Breast epithelium (tissue), 4 donors: ENCODE measurements around the gene KCNJ10. TPM values are rescaled to one million over a fixed set of nuclear protein-coding genes. Genes with fewer than 3 reads are reported as not detected.

Source experiments
- DNase-seq, 2 donors: peaks; one replicate each; pipeline ENCODE4 v3.0.0-alpha.2; 2019; ENCODE audit warnings: low spot score in 2 of 2
- H3K27ac ChIP-seq, 2 donors: fragments of 200-600 bp; sonication (generic) in 1 of 2; one replicate each; pipeline ENCODE4 v1.5.1; 2016 to 2019; ENCODE audit warnings: mild to moderate bottlenecking in 1 of 2
- H3K27me3 ChIP-seq, 2 donors: fragments of 200-600 bp; sonication (generic) in 1 of 2; one replicate each; pipeline versions ENCODE4 v1.5.1 to v1.6.0; 2017 to 2019; ENCODE audit warnings: control low read depth in 1 of 2, mild to moderate bottlenecking in 1 of 2
- H3K36me3 ChIP-seq: fragments of 200-600 bp; one replicate; pipeline ENCODE4 v1.5.1; 2019
- H3K4me1 ChIP-seq, 2 donors: fragments of 200-600 bp; sonication (generic); one replicate each; pipeline ENCODE4 v1.5.1; 2016 to 2019; ENCODE audit warnings: control low read depth in 1 of 2
- H3K4me3 ChIP-seq, 3 donors: fragments of 200-600 bp; sonication (generic); 1 replicate in 2 of 3; 2 replicates in 1 of 3; pipeline ENCODE4 v1.5.1; 2016 to 2019; ENCODE audit warnings: mild to moderate bottlenecking in 3 of 3, moderate library complexity in 2 of 3
- H3K9me3 ChIP-seq, 2 donors: fragments of 200-600 bp; sonication (generic) in 1 of 2; one replicate each; pipeline ENCODE4 v1.5.1; 2016 to 2019; ENCODE audit warnings: control low read depth in 1 of 2
- POLR2A ChIP-seq: fragments of 450-650 bp; IDR thresholded peaks from one replicate; pipeline ENCODE4 v1.6.1; 2016; ENCODE audit warnings: antibody characterized with exemption, mild to moderate bottlenecking, moderate library complexity
- POLR2AphosphoS5 ChIP-seq, 3 donors: sonication (generic); formaldehyde crosslinking; IDR thresholded peaks; one replicate each; pipeline ENCODE4 v1.6.1; 2017; ENCODE audit warnings: antibody characterized with exemption in 3 of 3
- intact Hi-C: fragments of 100-400 bp; cut with DNase I; formaldehyde crosslinking; loops from one replicate; pipeline ENCODE4 v1.15.1; 2023; ENCODE audit warnings: low total_unique reads
- total RNA-seq, 3 donors: library from RNA; depleted of rRNA; stranded (reverse); fragments of >200 nt; gene quantifications; one replicate each; pipeline ENCODE4 v1.1.0, GENCODE V29; 2016
- TF ChIP-seq, protein P1 (sequence below), 3 donors: fragments of 450-650 bp; IDR thresholded peaks; one replicate each; pipeline ENCODE4 v1.5.1; 2016 to 2017; ENCODE audit warnings: antibody characterized with exemption in 3 of 3, mild to moderate bottlenecking in 3 of 3, moderate library complexity in 3 of 3

Gene KCNJ10
- total RNA-seq, 3 donors from 2014 or later = 0.15 TPM; not detected in 2

DNA sequence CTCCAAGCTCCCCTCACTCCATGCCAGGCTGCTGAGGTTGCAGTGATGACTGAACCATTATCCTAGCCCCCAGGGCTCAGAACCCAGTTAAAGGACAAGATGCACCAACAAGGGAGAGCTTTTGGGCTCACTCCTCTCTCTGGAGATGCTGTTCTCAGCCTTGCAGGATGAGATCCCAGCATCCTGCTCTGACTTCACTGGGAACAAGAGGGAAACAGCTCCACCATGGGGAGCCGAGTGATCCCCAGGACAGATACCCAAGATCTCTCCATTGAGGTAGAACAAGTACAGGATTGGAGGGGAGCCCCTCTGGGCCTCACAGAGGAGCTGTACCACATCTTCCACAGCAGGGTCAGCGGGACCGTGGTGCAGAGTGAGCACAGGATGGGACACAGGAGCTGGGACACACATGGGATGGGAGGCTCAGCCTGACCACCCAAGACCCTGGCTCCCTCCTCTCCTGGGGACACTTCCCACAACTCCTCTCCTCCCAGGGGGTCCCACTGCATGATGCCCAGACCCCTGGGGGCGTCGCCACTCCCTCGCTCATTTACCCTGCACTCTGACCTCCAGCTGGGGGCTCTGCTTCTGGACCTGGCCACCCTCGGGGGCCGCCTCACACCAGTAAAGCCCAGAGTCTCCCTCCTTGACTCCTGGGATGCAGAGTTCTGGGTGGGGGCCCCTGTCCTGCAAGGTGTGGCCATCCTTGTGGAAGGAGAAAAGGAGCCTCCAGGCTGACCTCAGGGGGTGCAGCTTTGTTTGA lies 97.3 kb downstream of the KCNJ10 start:
- H3K9me3 ChIP-seq = no peaks in the 10 kb centered on the region
- H3K27me3 ChIP-seq = no peaks in the 10 kb centered on the region
- H3K27ac ChIP-seq = no peak overlapping the region
- H3K4me1 ChIP-seq = no peaks in the 10 kb centered on the region
- intact Hi-C loops = no loop called here
- no peaks in the 10 kb centered on the region for H3K36me3 ChIP-seq
- no peak for DNase-seq
- H3K4me3 ChIP-seq = no peak overlapping the region
- TF ChIP-seq, protein P1, sequence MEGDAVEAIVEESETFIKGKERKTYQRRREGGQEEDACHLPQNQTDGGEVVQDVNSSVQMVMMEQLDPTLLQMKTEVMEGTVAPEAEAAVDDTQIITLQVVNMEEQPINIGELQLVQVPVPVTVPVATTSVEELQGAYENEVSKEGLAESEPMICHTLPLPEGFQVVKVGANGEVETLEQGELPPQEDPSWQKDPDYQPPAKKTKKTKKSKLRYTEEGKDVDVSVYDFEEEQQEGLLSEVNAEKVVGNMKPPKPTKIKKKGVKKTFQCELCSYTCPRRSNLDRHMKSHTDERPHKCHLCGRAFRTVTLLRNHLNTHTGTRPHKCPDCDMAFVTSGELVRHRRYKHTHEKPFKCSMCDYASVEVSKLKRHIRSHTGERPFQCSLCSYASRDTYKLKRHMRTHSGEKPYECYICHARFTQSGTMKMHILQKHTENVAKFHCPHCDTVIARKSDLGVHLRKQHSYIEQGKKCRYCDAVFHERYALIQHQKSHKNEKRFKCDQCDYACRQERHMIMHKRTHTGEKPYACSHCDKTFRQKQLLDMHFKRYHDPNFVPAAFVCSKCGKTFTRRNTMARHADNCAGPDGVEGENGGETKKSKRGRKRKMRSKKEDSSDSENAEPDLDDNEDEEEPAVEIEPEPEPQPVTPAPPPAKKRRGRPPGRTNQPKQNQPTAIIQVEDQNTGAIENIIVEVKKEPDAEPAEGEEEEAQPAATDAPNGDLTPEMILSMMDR (IDR thresholded peaks at IDR 0.05) = no peak
- TF ChIP-seq POLR2AphosphoS5 (IDR thresholded peaks at IDR 0.05) = no peak
- no peak for TF ChIP-seq POLR2A

- Histone ChIP-seq H3K27ac (no peak overlapping the region), H3K36me3 (no peaks in the 10 kb centered on the region), H3K4me1 (no peaks in the 10 kb centered on the region), H3K9me3 (no peaks in the 10 kb centered on the region), H3K4me3 (no peak overlapping the region), H3K27me3 (no peaks in the 10 kb centered on the region)
- no peak for DNase-seq
- TF ChIP-seq, protein P1 (IDR thresholded peaks at IDR 0.05) = no peak
- TF ChIP-seq POLR2A = no peak
- no peak for TF ChIP-seq POLR2AphosphoS5 (IDR thresholded peaks at IDR 0.05)
- intact Hi-C loops = no loop called here
Observed at GRCh38 chr1:159970932-159971342, 99.0 kb downstream of the KCNJ10 start.

DNA sequence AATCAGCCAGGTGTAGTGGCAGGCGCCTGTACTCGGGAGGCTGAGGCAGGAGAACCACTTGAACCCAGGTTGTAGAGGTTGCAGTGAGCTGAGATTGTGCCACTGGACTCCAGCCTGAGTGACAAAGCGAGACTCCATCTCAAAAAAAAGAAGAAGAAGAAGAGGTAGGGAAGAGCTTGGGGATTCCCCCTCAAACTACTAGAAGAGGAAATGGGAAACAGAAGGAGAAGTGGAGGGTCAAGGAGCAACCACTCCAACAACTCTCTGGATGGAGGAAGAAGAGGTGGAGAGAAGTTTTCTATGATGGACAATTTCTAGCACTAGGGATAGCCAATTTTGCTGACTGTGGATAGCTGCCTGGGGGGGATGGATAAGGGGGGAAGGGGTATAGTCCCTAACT lies 101.1 kb downstream of the KCNJ10 start:
- H3K9me3 ChIP-seq = no peaks in the 10 kb centered on the region
- no peak for TF ChIP-seq POLR2A
- TF ChIP-seq, protein P1 (IDR thresholded peaks at IDR 0.05) = no peak
- TF ChIP-seq POLR2AphosphoS5 (IDR thresholded peaks at IDR 0.05) = no peak
- no peak for DNase-seq
- H3K27me3 ChIP-seq = no peaks in the 10 kb centered on the region
- H3K36me3 ChIP-seq = no peaks in the 10 kb centered on the region
- no peak overlapping the region for H3K4me3 ChIP-seq
- intact Hi-C loops = no loop called here
- H3K4me1 ChIP-seq = no peaks in the 10 kb centered on the region
- H3K27ac ChIP-seq = no peak overlapping the region

DNA sequence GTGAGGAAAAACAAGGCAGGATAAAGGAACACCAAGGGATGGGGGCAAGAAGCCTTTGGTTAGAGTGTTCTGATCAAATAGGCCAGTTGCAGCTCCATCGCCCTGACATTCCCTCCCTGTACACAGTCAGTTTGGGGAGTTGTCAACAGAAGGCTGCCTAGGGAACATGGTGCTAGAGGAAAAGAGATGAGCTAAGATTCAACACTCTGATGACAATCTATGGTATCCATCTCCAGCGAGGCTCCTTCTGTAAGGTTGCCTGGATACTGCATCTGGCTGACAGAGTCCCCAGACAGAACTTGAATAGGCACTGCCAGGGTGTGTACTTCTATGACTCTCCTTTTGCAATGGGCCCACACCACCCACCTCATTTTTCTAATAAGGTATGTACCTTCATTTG lies 104.7 kb downstream of the KCNJ10 start:
- intact Hi-C loops = no loop called here
- Histone ChIP-seq H3K36me3 (no peaks in the 10 kb centered on the region), H3K4me3 (no peak overlapping the region), H3K9me3 (no peaks in the 10 kb centered on the region), H3K4me1 (no peaks in the 10 kb centered on the region), H3K27me3 (no peaks in the 10 kb centered on the region), H3K27ac (no peak overlapping the region)
- TF ChIP-seq POLR2A (no peak), POLR2AphosphoS5 (IDR thresholded peaks at IDR 0.05) (no peak)
- TF ChIP-seq, protein P1 (IDR thresholded peaks at IDR 0.05) = no peak
- DNase-seq = no peak

DNA sequence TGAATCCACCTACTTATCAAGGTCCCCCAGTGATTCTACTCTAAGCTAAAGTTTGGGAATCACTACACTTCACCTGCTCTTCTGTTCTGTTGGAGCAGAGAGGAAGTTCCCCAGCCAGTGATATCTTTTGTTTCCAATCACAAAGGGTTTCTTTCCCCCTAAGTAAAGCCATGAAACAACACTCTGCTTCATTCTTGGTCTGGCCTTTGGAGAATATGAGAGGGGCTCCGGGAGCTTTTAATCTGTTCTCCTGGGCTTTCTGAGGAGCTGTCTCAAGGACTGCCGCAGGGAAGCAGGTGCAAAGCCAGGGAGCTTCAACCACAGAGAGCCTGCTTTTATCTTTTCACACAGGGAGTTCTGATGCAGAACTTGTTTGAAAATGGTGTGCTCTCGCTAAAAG lies 105.8 kb downstream of the KCNJ10 start:
- no peak for DNase-seq
- TF ChIP-seq POLR2AphosphoS5 (IDR thresholded peaks at IDR 0.05) (no peak), POLR2A (no peak)
- TF ChIP-seq, protein P1 (IDR thresholded peaks at IDR 0.05) = no peak
- H3K27ac ChIP-seq = no peak overlapping the region
- H3K9me3 ChIP-seq = no peaks in the 10 kb centered on the region
- intact Hi-C loops = no loop called here
- no peaks in the 10 kb centered on the region for H3K36me3 ChIP-seq
- no peaks in the 10 kb centered on the region for H3K27me3 ChIP-seq
- H3K4me1 ChIP-seq = no peaks in the 10 kb centered on the region
- H3K4me3 ChIP-seq = no peak overlapping the region
